ENCODE data around the gene MAPK13.
"Not testable (repeated sequence)": the region's sequence is repeated elsewhere in the genome, so short reads cannot be mapped to it uniquely, and the experiment has no call there.

Gene MAPK13

GRCh38 chr6:36129941-36130666 lies at the start of gene MAPK13:
Gene MAPK13 (plus strand): TSS chr6:36130513. CDS start chr6:36130583, 70 bp downstream.
- no peak for DNase-seq

- no peak for DNase-seq
Measured at GRCh38 chr6:36082318-36082717, 48.0 kb upstream of the MAPK13 start.

GRCh38 chr6:36083446-36083845 lies 46.9 kb upstream of the MAPK13 start:
- DNase-seq, result no peak

- not testable (repeated sequence) for DNase-seq
Measured at GRCh38 chr6:36088204-36088603, 42.1 kb upstream of the MAPK13 start.

- no peak for DNase-seq
Measured at GRCh38 chr6:36089048-36089447, 41.3 kb upstream of the MAPK13 start.

- no peak for DNase-seq
Measured at GRCh38 chr6:36094238-36094637, 36.1 kb upstream of the MAPK13 start.

GRCh38 chr6:36094753-36095496 lies 35.4 kb upstream of the MAPK13 start:
- peak; percentile 29 for DNase-seq

GRCh38 chr6:36095497-36096391 lies 34.6 kb upstream of the MAPK13 start:
- DNase-seq, result no peak

- DNase-seq, result no peak
Measured at GRCh38 chr6:36098253-36098919, 31.9 kb upstream of the MAPK13 start.

GRCh38 chr6:36098920-36099647 lies 31.2 kb upstream of the MAPK13 start:
- DNase-seq, result no peak

GRCh38 chr6:36099869-36100483 lies 30.3 kb upstream of the MAPK13 start:
- no peak for DNase-seq

- no peak for DNase-seq
Measured at GRCh38 chr6:36101691-36102090, 28.6 kb upstream of the MAPK13 start.

GRCh38 chr6:36102853-36103252 lies 27.5 kb upstream of the MAPK13 start:
- no peak for DNase-seq

- peak; percentile 93 for DNase-seq
Measured at GRCh38 chr6:36104836-36105235, 25.5 kb upstream of the MAPK13 start.

- no peak for DNase-seq
Measured at GRCh38 chr6:36109092-36109491, 21.2 kb upstream of the MAPK13 start.

GRCh38 chr6:36110050-36110449 lies 20.3 kb upstream of the MAPK13 start:
- DNase-seq, result no peak

- DNase-seq, result no peak
Measured at GRCh38 chr6:36110863-36111262, 19.4 kb upstream of the MAPK13 start.

GRCh38 chr6:36111526-36111925 lies 18.8 kb upstream of the MAPK13 start:
- no peak for DNase-seq

- DNase-seq, result no peak
Measured at GRCh38 chr6:36113049-36113448, 17.3 kb upstream of the MAPK13 start.

- no peak for DNase-seq
Measured at GRCh38 chr6:36113703-36114102, 16.6 kb upstream of the MAPK13 start.

GRCh38 chr6:36114798-36115408 lies 15.4 kb upstream of the MAPK13 start:
- DNase-seq, result no peak

Data from NCI-H446 treated with DMSO at 0.1 percent for 48 hours (cell line).